HepG2 (cell line): Measurements from ENCODE around the gene KCNH1. TPM values are rescaled to one million over a fixed set of nuclear protein-coding genes. Genes with fewer than 3 reads are reported as not detected.

Experiments
- ATAC-seq: fragments of 200-7000 bp; cut with Tn5 transposase; 3 replicates; pipeline ENCODE4 v1.9.1; 2020; ENCODE audit warnings: mild to moderate bottlenecking, moderate library complexity
- BruUV-seq: library from RNA; stranded (reverse); fragments of 400-500 nt; replicated peaks from 2 replicates; lab custom pipeline; 2021; lab: Mats Ljungman, UMichigan
- CTCF ChIA-PET: fragments of 300-600 bp; formaldehyde crosslinking; extraction: SDS; loops from one replicate; lab custom pipeline; 2021; ENCODE audit warnings: low total read pairs, inconsistent platforms, low intra/inter-chr PET ratio; lab: Yijun Ruan, JAX
- POLR2A ChIA-PET: fragments of 350-600 bp; sonication (Branson Sonifier 250); formaldehyde crosslinking; loops from one replicate; lab custom pipeline; 2020; ENCODE audit warnings: antibody characterized with exemption, inconsistent platforms; lab: Yijun Ruan, JAX
- DNase-seq: peaks from one replicate; pipeline ENCODE4 v3.0.0-alpha.2; 2015; ENCODE audit warnings: low spot score
- FAIRE-seq: peaks from 3 replicates; lab custom pipeline; 2011; peaks lifted over from hg19 to GRCh38; lab: Jason Lieb, UNC
- H2AFZ ChIP-seq: one replicate; pipeline ENCODE4 v1.6.1; 2011; ENCODE audit warnings: low read length, inconsistent platforms
- H3K27ac ChIP-seq: fragments of 300-600 bp; 3 replicates; pipeline ENCODE4 v1.8.0; 2011; ENCODE audit warnings: mixed run types, mild to moderate bottlenecking, mixed read lengths, low read length, inconsistent platforms; ENCODE audit not compliant: insufficient read depth; ENCODE audit errors: extremely low read length
- H3K27me3 ChIP-seq, 2 experiments: fragments of 200-600 bp in 1 of 2; 2 replicates in 1 of 2; 3 replicates in 1 of 2; pipeline versions ENCODE4 v1.6.0 to v1.8.0; 2011; ENCODE audit warnings: low read length in 2 of 2, mild to moderate bottlenecking in 2 of 2, moderate library complexity in 2 of 2, inconsistent platforms in 1 of 2; ENCODE audit not compliant: insufficient read depth in 2 of 2, control insufficient read depth in 1 of 2
- H3K36me3 ChIP-seq, 2 experiments: fragments of 200-600 bp in 1 of 2; replicated peaks in 1 of 2; 2 replicates in 1 of 2; 3 replicates in 1 of 2; pipeline versions ENCODE4 v1.5.1 to v1.8.0; 2011; ENCODE audit warnings: low read length in 2 of 2, inconsistent platforms in 1 of 2; ENCODE audit not compliant: insufficient read depth in 2 of 2, control insufficient read depth in 1 of 2
- H3K4me1 ChIP-seq: 2 replicates; pipeline ENCODE4 v1.5.1; 2012; ENCODE audit warnings: low read length, inconsistent platforms; ENCODE audit not compliant: insufficient read depth
- H3K4me2 ChIP-seq: 2 replicates; pipeline ENCODE4 v1.6.0; 2011; ENCODE audit warnings: low read depth, low read length, inconsistent platforms
- H3K4me3 ChIP-seq, 3 experiments: fragments of 200-600 bp in 1 of 3; sonication (generic), shearing (Covaris generic) in 1 of 3; replicated peaks in 1 of 3; 2 replicates each; pipeline ENCODE4 v1.5.1; 2011 to 2016; ENCODE audit warnings: low read length in 3 of 3, inconsistent platforms in 2 of 3, low read depth in 2 of 3, mild to moderate bottlenecking in 2 of 3, control low read depth in 1 of 3, mixed read lengths in 1 of 3; ENCODE audit not compliant: insufficient read depth in 1 of 3
- H3K79me2 ChIP-seq: one replicate; pipeline ENCODE4 v1.6.1; 2011; ENCODE audit warnings: low read length, inconsistent platforms; ENCODE audit not compliant: insufficient read depth
- H3K9ac ChIP-seq: 2 replicates; pipeline ENCODE4 v1.6.0; 2011; ENCODE audit warnings: mild to moderate bottlenecking, low read depth, low read length, inconsistent platforms; ENCODE audit not compliant: insufficient read depth
- H3K9me3 ChIP-seq: 2 replicates; pipeline ENCODE4 v1.5.1; 2012; ENCODE audit warnings: mild to moderate bottlenecking, low read length
- H4K20me1 ChIP-seq: 2 replicates; pipeline ENCODE4 v1.6.0; 2011; ENCODE audit warnings: inconsistent platforms, mild to moderate bottlenecking, low read length, moderate library complexity; ENCODE audit not compliant: insufficient read depth
- ADNP ChIP-seq: sonication (generic); formaldehyde crosslinking; IDR thresholded peaks from 2 replicates; pipeline ENCODE4 v1.4.0; 2020; ENCODE audit warnings: missing genetic modification reagents
- GATA4 ChIP-seq: sonication (generic); IDR thresholded peaks from 2 replicates; pipeline ENCODE4 v1.6.1; 2016; ENCODE audit warnings: antibody characterized with exemption, low read depth, borderline replicate concordance
- GPN1 ChIP-seq: sonication (generic); formaldehyde crosslinking; IDR thresholded peaks from 2 replicates; pipeline ENCODE4 v1.5.1; 2020; ENCODE audit warnings: missing genetic modification reagents, borderline replicate concordance
- KDM4B ChIP-seq: sonication (generic); formaldehyde crosslinking; IDR thresholded peaks from 2 replicates; pipeline ENCODE4 v1.4.0; 2020; ENCODE audit warnings: missing genetic modification reagents
- MXI1 ChIP-seq: IDR thresholded peaks from 3 replicates; pipeline ENCODE4 v1.6.1; 2012; ENCODE audit warnings: low read depth, low read length, inconsistent platforms, borderline replicate concordance
- PAF1 ChIP-seq: IDR thresholded peaks from 2 replicates; pipeline ENCODE4 v1.6.1; 2016; ENCODE audit warnings: missing genetic modification reagents, missing compliant biosample characterization
- POLR2G ChIP-seq: fragments of 200-400 bp; formaldehyde crosslinking; IDR thresholded peaks from 2 replicates; pipeline ENCODE4 v1.6.1; 2018; ENCODE audit warnings: mild to moderate bottlenecking, low read depth, low read length, moderate library complexity
- SAFB2 ChIP-seq: sonication (generic); formaldehyde crosslinking; IDR thresholded peaks from 2 replicates; pipeline ENCODE4 v1.5.1; 2020; ENCODE audit warnings: missing genetic modification reagents, low read depth, mild to moderate bottlenecking, borderline replicate concordance
- SMYD3 ChIP-seq: sonication (generic); formaldehyde crosslinking; IDR thresholded peaks from 2 replicates; pipeline ENCODE4 v1.8.1; 2023; ENCODE audit warnings: mild to moderate bottlenecking, missing genetic modification reagents
- SP140L ChIP-seq: sonication (generic); formaldehyde crosslinking; IDR thresholded peaks from 2 replicates; pipeline ENCODE4 v1.4.0; 2020; ENCODE audit warnings: missing genetic modification reagents, borderline replicate concordance
- ZNF230 ChIP-seq: sonication (generic); formaldehyde crosslinking; IDR thresholded peaks from 2 replicates; pipeline ENCODE4 v1.4.0; 2020; ENCODE audit warnings: mild to moderate bottlenecking, missing genetic modification reagents
- ZNF75D ChIP-seq: sonication (generic); formaldehyde crosslinking; IDR thresholded peaks from 2 replicates; pipeline ENCODE4 v1.8.1; 2023; ENCODE audit warnings: missing genetic modification reagents, mild to moderate bottlenecking, borderline replicate concordance
- WGBS: methylation state at CpG from one replicate; pipeline ENCODE4 v1.1.6; 2017; ENCODE audit warnings: low lambda C conversion rate; 5-methylcytosine and 5-hydroxymethylcytosine counted together
- in situ Hi-C: cut with HindIII; loops from 2 replicates; pipeline ENCODE4 v1.10.0; 2017; ENCODE audit warnings: low pct_unique_long_range_greater_than_20kb; ENCODE audit not compliant: extremely low pct_ligation_motif_present
- intact Hi-C: fragments of 100-400 bp; cut with micrococcal nuclease; formaldehyde crosslinking; loops from one replicate; pipeline ENCODE4 v1.10.0; 2022; ENCODE audit not compliant: unreplicated experiment
- polyA plus RNA-seq, 8 experiments: library from polyadenylated mRNA; depleted of rRNA in 3 of 8; stranded (reverse) in 7 of 8; unstranded in 1 of 8; fragments of >200 nt; fragmentation: Illumina TruSeq in 4 of 8; extraction: Trizol in 4 of 8; gene quantifications; 2 replicates each; pipeline versions ENCODE4 v1.2.1 to v1.2.3, GENCODE V29; 2011 to 2016; ENCODE audit warnings: low read depth in 4 of 8, missing spikeins in 1 of 8, mixed read lengths in 1 of 8; ENCODE audit not compliant: insufficient read depth in 1 of 8
- total RNA-seq, 5 experiments: library from RNA; depleted of rRNA; stranded (reverse); fragments of >200 nt; fragmentation: Illumina TruSeq; extraction: Trizol; gene quantifications; 2 replicates each; pipeline ENCODE4 v1.2.3, GENCODE V29; 2016; ENCODE audit warnings: low read depth in 1 of 5
- TF ChIP-seq, protein P1 (sequence below): sonication (generic); formaldehyde crosslinking; IDR thresholded peaks from 2 replicates; pipeline ENCODE4 v1.9.0; 2021; ENCODE audit warnings: mild to moderate bottlenecking, missing genetic modification reagents
- TF ChIP-seq, protein P2 (sequence below): sonication (generic); formaldehyde crosslinking; IDR thresholded peaks from 2 replicates; pipeline ENCODE4 v1.8.1; 2023; ENCODE audit warnings: missing genetic modification reagents, mild to moderate bottlenecking, borderline replicate concordance
- TF ChIP-seq, protein P3 (sequence below): sonication (generic); formaldehyde crosslinking; IDR thresholded peaks from 2 replicates; pipeline ENCODE4 v1.5.1; 2020; ENCODE audit warnings: missing genetic modification reagents, mild to moderate bottlenecking, borderline replicate concordance
- TF ChIP-seq, protein P4 (sequence below): sonication (generic); formaldehyde crosslinking; IDR thresholded peaks from 2 replicates; pipeline ENCODE4 v1.5.0; 2020; ENCODE audit warnings: missing genetic modification reagents

Gene KCNH1
- total and polyA plus RNA-seq, 2 of the 13 experiments (the other 11 are each of a cell fraction or from before 2014, with no cell fraction given), result not detected

DNA sequence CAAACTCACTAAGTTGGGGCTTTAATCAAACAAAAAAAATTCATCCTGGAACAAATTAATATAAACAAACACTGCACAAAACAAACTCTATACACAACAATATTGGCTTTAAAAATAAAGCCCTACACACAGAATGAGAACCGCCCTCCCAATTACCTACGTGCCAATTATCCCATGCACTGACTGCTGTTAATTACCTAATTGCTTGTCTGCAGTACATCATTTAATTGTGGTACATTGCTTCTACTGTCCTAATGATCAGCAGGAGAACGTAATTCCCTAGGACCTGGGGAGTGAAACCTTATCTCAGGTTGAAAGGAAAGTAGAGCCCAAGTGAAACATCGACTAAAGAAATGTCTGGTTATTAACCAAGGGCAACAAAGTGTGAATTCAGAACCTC, 364.5 kb downstream of the KCNH1 start:
- no peaks in the 10 kb centered on the region for H3K27me3 ChIP-seq
- TF ChIP-seq, protein P1, sequence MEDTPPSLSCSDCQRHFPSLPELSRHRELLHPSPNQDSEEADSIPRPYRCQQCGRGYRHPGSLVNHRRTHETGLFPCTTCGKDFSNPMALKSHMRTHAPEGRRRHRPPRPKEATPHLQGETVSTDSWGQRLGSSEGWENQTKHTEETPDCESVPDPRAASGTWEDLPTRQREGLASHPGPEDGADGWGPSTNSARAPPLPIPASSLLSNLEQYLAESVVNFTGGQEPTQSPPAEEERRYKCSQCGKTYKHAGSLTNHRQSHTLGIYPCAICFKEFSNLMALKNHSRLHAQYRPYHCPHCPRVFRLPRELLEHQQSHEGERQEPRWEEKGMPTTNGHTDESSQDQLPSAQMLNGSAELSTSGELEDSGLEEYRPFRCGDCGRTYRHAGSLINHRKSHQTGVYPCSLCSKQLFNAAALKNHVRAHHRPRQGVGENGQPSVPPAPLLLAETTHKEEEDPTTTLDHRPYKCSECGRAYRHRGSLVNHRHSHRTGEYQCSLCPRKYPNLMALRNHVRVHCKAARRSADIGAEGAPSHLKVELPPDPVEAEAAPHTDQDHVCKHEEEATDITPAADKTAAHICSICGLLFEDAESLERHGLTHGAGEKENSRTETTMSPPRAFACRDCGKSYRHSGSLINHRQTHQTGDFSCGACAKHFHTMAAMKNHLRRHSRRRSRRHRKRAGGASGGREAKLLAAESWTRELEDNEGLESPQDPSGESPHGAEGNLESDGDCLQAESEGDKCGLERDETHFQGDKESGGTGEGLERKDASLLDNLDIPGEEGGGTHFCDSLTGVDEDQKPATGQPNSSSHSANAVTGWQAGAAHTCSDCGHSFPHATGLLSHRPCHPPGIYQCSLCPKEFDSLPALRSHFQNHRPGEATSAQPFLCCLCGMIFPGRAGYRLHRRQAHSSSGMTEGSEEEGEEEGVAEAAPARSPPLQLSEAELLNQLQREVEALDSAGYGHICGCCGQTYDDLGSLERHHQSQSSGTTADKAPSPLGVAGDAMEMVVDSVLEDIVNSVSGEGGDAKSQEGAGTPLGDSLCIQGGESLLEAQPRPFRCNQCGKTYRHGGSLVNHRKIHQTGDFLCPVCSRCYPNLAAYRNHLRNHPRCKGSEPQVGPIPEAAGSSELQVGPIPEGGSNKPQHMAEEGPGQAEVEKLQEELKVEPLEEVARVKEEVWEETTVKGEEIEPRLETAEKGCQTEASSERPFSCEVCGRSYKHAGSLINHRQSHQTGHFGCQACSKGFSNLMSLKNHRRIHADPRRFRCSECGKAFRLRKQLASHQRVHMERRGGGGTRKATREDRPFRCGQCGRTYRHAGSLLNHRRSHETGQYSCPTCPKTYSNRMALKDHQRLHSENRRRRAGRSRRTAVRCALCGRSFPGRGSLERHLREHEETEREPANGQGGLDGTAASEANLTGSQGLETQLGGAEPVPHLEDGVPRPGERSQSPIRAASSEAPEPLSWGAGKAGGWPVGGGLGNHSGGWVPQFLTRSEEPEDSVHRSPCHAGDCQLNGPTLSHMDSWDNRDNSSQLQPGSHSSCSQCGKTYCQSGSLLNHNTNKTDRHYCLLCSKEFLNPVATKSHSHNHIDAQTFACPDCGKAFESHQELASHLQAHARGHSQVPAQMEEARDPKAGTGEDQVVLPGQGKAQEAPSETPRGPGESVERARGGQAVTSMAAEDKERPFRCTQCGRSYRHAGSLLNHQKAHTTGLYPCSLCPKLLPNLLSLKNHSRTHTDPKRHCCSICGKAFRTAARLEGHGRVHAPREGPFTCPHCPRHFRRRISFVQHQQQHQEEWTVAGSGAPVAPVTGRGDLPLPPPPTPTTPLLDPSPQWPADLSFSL (CRISPR knock-in tag), result no peak
- TF ChIP-seq, protein P2, sequence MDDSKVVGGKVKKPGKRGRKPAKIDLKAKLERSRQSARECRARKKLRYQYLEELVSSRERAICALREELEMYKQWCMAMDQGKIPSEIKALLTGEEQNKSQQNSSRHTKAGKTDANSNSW (CRISPR knock-in tag), result no peak
- TF ChIP-seq ZNF230 (CRISPR knock-in tag) (no peak), PAF1 (no peak), SP140L (CRISPR knock-in tag) (no peak), SAFB2 (no peak), POLR2G (no peak), ZNF75D (CRISPR knock-in tag) (no peak), ADNP (CRISPR knock-in tag) (no peak), KDM4B (no peak), GATA4 (no peak), SMYD3 (CRISPR knock-in tag) (no peak), GPN1 (CRISPR knock-in tag) (no peak), MXI1 (no peak)
- TF ChIP-seq, protein P3, sequence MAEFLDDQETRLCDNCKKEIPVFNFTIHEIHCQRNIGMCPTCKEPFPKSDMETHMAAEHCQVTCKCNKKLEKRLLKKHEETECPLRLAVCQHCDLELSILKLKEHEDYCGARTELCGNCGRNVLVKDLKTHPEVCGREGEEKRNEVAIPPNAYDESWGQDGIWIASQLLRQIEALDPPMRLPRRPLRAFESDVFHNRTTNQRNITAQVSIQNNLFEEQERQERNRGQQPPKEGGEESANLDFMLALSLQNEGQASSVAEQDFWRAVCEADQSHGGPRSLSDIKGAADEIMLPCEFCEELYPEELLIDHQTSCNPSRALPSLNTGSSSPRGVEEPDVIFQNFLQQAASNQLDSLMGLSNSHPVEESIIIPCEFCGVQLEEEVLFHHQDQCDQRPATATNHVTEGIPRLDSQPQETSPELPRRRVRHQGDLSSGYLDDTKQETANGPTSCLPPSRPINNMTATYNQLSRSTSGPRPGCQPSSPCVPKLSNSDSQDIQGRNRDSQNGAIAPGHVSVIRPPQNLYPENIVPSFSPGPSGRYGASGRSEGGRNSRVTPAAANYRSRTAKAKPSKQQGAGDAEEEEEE, result no peak
- TF ChIP-seq, protein P4, sequence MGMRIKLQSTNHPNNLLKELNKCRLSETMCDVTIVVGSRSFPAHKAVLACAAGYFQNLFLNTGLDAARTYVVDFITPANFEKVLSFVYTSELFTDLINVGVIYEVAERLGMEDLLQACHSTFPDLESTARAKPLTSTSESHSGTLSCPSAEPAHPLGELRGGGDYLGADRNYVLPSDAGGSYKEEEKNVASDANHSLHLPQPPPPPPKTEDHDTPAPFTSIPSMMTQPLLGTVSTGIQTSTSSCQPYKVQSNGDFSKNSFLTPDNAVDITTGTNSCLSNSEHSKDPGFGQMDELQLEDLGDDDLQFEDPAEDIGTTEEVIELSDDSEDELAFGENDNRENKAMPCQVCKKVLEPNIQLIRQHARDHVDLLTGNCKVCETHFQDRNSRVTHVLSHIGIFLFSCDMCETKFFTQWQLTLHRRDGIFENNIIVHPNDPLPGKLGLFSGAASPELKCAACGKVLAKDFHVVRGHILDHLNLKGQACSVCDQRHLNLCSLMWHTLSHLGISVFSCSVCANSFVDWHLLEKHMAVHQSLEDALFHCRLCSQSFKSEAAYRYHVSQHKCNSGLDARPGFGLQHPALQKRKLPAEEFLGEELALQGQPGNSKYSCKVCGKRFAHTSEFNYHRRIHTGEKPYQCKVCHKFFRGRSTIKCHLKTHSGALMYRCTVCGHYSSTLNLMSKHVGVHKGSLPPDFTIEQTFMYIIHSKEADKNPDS (CRISPR knock-in tag), result no peak
- TF ChIP-seq, all 625 proteins: peak for 0
- no peak overlapping the region for H3K4me3 ChIP-seq
- WGBS, result 51% methylated on average over 4 of the region's 4 CpGs
- no peaks in the 10 kb centered on the region for H3K9me3 ChIP-seq
- no peaks in the 10 kb centered on the region for H4K20me1 ChIP-seq
- no peaks in the 10 kb centered on the region for H3K79me2 ChIP-seq
- no peaks in the 10 kb centered on the region for H3K4me1 ChIP-seq
- ChIA-PET POLR2A (no interaction called here), CTCF (no interaction called here)
- intact Hi-C loops (no loop called here), in situ Hi-C loops (no loop called here)
- ATAC-seq (no peak), DNase-seq (no peak), FAIRE-seq (no peak)
- H3K4me2 ChIP-seq, result no peak overlapping the region
- no TSS peak for BruUV-seq
- H3K27ac ChIP-seq, result no peak overlapping the region
- no peak overlapping the region for H2AFZ ChIP-seq
- no peaks in the 10 kb centered on the region for H3K36me3 ChIP-seq
- no peak overlapping the region for H3K9ac ChIP-seq
